GM04504 (cell line): ENCODE data around the gene PLEKHG4B.
"Not testable (repeated sequence)": the region's sequence is repeated elsewhere in the genome, so short reads cannot be mapped to it uniquely, and the experiment has no call there.

Source experiments
- DNase-seq: peaks from one replicate; pipeline ENCODE4 v3.0.0-alpha.2; 2012; ENCODE audit warnings: low read depth

The PLEKHG4B gene

GRCh38 chr5:200985-201384 is 109.0 kb downstream of the PLEKHG4B start:
- no peak for DNase-seq

- DNase-seq, result no peak
Observed at GRCh38 chr5:201672-202071, 109.7 kb downstream of the PLEKHG4B start.

- DNase-seq, result no peak
Observed at GRCh38 chr5:203246-203930, 111.4 kb downstream of the PLEKHG4B start.

- no peak for DNase-seq
Observed at GRCh38 chr5:204001-204400, 112.0 kb downstream of the PLEKHG4B start.

DNA sequence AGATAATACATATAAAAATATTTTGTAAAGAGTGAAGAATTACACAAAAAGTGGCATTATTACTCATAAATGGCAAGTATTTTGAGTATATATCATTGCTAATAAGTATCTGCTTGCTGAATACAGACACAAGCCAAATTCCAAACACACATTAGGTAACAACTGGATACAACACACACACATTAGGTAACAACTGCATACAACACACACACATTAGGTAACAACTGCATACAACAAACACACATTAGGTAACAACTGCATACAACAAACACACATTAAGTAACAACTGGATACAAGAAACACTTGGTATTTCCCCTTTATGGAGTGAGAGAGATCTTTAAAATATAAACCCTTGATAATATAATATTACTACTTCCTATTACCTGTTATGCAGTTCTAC is 112.5 kb downstream of the PLEKHG4B start:
- no peak for DNase-seq

- no peak for DNase-seq
Observed at GRCh38 chr5:204966-205670, 113.2 kb downstream of the PLEKHG4B start.

- no peak for DNase-seq
Observed at GRCh38 chr5:206406-206805, 114.4 kb downstream of the PLEKHG4B start.

DNA sequence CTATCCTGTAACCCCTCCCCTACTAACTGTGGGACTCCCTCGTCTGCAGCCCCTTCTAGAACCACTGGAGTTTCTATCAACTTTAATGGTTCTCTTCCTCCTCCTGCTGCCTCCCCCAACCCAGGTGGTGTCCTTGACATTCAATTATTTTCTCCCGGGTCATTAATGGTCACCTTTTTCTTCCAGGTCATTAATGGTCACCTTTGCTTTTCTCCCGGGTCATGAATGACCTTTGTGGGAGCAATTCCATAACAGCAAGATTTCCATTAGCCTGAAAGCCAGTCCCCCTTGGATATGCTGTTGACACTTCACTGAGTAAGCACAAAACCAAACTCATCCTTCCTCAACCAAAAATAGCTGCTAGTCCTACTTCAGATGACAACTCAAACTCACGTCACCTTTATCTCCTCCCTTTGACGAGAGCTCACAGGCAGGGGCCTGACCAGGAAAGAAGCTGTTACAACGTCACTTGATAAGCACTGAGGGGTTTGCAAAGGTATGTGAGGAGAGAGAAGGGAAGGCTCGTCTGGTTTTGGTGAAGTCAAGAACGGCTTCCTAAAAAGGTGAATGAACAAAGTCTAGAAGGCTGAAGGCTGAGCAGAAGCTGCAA is 115.1 kb downstream of the PLEKHG4B start:
- no peak for DNase-seq

GRCh38 chr5:207599-207998 is 115.6 kb downstream of the PLEKHG4B start:
- DNase-seq, result no peak

DNA sequence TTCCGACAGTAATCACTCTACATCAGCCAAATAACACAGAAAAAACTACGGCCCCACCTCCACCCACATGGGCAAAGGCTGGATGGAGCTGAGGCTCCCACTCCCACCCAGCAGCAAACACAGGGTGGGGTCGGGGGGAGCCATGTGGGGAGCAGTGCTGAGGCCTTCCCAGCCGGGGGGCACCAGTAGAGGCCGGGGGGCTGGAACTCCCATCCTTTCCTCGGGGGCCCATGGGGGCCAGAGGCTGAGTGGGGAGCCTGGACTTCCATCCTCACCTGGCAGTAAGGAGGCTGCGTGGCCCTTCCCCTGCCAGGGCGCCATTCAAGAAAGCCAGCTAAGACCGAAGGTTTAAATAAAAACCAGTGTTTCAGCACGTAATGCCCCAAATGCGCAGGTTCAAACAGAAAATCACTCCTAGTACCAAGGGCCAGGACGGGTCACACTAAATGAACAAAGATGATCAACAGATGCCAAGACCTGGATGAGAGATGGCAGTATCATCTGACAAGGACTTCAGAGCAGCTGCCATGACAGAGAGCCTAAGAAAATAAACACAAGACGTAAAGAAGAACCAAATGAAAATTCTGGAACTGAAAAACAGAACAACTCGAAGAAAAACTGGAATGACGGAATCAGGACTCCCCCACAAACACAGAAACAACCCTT is 116.6 kb downstream of the PLEKHG4B start:
- no peak for DNase-seq

GRCh38 chr5:213803-214395 is 121.9 kb downstream of the PLEKHG4B start:
- no peak for DNase-seq

GRCh38 chr5:215256-215655 is 123.3 kb downstream of the PLEKHG4B start:
- DNase-seq, result not testable (repeated sequence)

DNA sequence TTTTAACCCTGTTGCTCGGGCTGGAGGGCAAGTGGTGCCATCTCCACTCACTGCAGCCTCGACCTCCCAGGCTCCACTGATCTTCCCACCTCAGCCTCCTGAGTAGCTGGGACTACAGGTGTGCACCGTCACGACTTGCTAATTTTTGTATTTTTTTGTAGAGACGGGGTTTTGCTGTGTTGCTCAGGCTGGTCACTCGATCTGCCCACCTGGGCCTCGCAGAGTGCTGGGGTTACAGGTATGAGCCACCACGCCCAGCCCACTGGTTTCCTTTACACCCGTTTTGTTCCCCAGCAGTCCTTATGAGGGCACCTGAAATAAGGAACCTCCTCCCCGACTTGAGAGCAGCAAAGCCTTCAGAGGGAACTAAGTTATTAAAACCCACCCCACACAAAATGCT is 124.1 kb downstream of the PLEKHG4B start:
- not testable (repeated sequence) for DNase-seq

DNA sequence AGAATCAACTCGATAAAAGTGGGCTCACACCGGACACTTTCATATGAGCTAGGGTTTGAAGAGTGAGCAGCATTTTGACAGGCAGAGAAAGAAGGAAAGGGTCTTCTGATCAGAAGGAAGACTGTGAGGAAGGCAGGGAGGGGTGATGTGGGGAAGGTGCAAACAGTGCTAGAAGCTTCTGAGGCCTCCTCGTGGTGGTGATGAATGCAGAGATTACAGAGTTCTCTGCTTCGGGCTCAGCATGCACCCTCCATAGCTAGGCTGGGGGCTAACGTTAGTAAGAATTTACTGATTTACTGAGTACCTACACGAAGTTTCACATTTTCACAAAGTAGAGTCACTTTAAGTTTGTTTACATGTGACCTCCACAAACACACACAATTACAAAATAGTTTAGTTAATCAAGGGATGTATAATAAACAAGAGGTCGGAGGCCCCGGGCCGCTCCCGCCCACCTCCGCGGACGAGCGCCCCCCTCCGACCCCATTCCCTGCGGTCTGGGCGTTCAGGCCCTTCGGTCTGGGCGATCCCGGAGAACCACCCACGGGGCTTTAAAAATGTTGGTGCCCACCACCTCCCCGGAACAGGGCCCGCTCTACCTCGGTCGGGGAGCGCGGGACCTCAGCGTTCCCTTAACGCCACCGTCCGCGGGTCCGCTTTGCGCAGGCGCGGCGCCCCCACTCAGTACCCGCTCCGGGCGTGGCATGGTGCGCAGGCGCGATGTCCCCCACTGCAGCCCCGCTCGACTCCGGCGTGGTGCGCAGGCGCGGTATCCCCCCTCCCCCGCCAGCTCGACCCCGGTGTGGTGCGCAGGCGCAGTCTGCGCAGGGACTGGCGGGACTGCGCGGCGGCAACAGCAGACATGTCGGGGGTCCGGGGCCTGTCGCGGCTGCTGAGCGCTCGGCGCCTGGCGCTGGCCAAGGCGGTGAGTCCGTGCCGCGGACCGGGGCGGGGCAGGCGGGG is 125.8 kb downstream of the PLEKHG4B start, which contains the start of the genes CCDC127 and SDHA:
Gene CCDC127 (minus strand): TSS at position 660 of the 963 bp plus-strand sequence. CDS start 1,304 bp downstream, outside the sequence.
Gene SDHA (plus strand): TSS at position 827 of the 963 bp plus-strand sequence. CDS start 36 bp downstream, at position 863.
- DNase-seq, result peak; percentile 82

- DNase-seq, result no peak
Observed at GRCh38 chr5:218457-219291, 126.7 kb downstream of the PLEKHG4B start.

DNA sequence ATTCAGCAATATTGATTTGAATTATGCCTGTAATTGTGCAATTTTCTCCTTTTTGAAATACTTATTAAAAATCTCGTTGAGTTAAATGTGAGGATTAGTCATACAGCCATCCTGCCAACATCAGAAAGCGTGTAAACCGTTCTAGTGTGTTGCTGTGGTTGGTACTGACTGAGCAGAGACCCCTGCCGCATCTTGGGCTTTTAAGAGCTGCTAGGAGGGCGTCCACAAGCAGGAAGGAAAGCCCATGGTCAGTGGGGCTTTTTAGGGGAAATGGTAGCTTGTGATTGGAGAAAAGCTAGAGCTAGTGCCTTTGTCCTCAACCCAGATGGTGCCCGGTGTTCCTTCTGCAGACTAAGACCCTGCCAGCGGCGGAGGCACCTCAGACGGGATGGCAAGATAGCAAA is 127.5 kb downstream of the PLEKHG4B start:
- DNase-seq, result no peak

- no peak for DNase-seq
Observed at GRCh38 chr5:219991-220390, 128.0 kb downstream of the PLEKHG4B start.

GRCh38 chr5:222951-223715 is 131.2 kb downstream of the PLEKHG4B start:
- DNase-seq, result not testable (repeated sequence)

DNA sequence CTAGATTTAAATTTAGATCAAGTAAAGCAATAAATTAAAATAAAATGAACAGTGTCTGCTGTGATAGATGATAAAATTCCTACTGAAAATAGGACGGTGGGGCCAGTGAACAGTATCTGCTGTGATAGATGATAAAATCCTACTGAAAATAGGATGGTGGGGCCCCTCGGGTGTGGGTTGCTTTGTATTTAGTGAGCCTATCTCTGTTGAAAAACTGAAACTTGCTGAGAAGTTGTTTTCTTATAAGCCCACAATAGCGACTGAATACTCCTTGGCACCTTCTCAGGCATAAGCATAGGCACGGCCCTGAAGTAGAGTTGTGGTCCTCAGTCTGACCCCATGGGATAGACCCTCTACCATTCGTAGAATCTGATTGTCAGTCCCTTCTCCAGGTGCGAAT is 131.8 kb downstream of the PLEKHG4B start:
- no peak for DNase-seq
